GM21619 (cell line): ENCODE measurements around the gene ACLY.

Source experiments
- ATAC-seq: cut with Tn5 transposase; IDR thresholded peaks from one replicate; pipeline ENCODE4 v1.9.1; 2021; ENCODE audit not compliant: unreplicated experiment

ACLY gene

DNA sequence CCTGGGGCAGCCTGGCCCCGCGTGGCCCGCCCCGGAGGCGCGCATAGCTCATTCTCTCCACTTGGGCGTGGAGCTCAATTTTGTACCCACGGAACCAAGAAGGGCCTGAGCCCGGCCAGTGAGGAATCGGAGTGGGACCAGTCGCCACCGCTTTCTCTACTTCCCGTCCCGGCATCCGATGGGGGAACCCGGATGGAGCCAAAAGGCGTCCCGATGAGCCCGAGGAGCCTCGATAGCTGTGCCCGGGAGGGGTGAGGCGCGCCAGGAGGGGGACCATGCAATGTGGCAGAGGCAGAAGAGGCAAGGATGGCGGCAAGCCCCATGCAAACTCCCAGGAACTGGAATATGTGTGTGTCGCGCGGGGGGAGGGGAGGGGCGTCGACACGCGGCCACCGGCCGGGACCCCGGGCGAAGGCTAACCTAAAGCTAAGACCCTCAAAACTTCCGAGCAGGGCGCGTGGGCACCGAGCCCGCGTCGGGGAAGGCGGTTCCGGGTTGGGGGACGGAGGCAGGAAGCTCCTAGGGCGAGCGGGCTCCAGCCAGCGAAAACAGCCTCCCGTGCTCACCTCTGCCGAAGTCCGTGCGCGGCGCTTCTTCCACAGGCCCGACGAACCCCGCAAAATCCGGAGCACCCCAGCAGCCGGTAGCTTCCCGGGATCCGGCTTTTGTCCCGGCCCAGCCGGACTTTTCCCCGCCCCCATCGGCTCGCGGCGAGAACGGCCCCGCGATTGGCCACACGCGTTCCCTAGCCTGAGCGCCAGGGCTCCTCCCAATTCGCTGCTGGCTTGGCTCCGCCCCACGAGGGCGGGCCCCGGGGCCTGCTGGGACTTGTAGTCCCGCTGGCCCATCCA lies at the start of gene ACLY:
ACLY (minus strand) TSS at position 638 of the 851 bp plus-strand sequence. CDS start 5,078 bp downstream, outside the sequence.
- peak; percentile 91 for ATAC-seq

DNA sequence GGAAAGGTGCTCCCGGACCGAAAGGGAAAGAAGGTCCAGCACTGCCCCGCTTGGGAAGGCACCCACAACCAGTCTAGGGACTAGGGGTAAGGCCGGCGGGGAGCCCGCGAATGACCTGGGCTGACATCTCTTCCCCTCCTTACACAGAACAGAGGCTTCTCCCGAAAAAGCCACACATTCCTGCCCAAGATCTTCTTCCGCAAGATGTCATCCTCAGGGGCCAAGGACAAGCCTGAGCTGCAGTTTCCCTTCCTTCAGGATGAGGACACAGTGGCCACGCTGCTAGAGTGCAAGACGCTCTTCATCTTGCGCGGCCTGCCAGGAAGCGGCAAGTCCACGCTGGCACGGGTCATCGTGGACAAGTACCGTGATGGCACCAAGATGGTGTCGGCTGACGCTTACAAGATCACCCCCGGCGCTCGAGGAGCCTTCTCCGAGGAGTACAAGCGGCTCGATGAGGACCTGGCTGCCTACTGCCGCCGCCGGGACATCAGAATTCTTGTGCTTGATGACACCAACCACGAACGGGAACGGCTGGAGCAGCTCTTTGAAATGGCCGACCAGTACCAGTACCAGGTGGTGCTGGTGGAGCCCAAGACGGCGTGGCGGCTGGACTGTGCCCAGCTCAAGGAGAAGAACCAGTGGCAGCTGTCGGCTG lies 49.3 kb upstream of the ACLY start:
- no peak for ATAC-seq

DNA sequence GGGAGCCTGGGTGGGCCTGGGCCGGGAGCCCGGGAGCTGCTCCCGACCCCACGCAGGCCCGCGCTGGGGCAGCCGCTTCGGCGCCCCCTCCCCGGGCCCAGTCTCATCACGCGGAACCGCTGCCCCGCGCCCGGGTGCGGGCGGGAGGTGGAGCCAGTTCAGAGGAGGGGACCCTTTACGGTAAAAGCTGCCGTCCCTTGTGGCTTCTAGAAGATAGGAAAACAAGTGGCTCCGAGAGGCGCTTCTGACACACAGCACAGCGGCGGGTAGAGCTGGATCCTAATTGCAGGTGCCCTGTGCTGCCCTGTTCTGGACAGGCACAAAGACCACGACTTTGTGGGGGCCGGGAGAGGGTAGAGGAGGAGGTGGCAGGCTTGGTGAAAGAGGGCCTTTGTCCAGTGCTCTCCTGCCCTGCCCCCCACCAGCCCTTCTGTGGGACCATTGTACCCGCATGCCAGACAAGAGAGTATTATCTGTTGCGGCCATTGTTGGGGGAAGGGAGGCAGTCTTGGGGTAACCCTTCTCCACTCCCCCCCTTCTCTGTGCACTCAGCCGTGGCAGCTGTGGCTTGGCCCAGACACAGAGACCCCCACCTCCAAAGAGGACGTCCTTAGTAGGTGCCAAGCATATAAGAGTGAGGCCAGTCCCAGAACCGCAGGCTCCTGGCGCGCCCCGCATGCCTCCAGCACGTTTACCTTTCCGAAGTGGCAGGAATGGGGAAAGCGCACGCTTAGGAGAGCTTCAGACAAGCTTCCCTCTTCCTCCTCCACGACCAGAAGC lies 48.6 kb upstream of the ACLY start:
- ATAC-seq: peak; percentile 9

DNA sequence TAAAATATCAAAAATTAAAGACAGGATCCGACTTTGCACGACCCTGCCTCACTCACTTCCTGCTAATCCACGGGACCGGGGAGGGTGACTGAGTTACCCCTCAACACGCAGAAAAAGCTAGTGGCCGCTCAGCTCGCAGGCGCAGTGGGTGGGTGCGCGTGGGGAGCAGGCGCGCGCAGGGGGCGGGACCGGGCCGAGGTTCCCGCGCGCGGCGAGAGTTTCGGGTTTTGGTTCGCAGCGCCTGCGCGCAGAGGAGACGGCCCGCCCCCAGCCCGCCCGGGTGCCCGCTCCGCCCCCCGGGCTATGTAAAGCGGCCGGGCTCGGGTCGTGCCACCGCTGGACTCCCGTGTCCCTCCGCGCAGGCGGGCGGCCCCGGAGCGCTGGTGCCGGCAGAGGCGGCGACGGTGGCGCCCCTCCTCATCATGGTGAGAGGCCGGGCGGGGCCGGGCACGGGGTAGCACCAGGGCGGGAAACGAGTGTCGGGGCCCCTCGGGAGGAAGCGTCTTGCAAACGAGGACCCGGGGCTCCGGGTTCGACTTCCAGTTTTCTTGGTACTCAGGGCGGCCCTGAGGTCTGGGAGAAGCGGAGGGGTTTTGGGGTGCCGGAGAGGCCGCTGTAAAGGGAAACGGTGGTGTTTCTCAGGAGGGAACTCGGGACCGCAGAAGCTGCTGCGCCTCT lies 47.9 kb upstream of the ACLY start, which contains the start of gene CNP:
CNP (plus strand) TSS at position 333 of the 678 bp plus-strand sequence; CDS start at position 423, 90 bp downstream.
- ATAC-seq: peak; percentile 46

DNA sequence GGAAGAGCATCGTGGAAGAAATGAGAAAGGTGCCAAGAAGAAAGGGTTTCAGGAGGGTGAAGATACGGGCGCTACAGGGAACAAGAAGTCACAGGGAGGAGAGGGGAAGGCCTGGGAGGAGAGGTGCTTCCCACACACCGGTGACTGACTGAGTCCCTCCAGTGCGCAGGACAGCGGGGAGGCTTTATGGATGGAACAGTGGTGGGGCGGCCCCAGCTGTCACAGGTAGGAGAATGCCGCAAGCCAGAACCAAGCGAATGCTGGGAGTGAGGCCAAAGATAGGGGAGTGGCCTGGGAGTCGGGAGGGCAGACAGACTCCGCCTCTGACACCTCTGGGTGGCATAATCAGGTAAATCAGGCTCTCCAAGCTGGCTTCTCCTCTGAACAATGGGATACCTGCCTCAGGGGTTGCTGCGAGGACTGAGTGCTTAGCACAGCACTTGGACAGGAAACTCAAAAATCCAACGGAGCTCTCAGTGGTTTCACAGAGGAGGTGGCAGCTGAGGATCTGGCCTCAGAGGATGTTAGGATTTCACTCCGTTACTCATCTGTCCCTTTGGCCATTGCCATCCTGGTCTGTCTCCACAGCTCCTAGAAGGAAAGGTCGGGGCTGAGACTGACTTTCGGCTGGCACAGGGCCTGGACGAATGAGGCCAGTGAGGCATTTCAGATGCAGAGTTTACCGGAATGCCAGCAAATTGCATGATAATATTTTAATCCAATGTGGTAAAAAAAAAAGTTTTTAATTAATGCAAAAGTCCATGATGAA lies 47.1 kb upstream of the ACLY start:
- peak; percentile 47 for ATAC-seq

DNA sequence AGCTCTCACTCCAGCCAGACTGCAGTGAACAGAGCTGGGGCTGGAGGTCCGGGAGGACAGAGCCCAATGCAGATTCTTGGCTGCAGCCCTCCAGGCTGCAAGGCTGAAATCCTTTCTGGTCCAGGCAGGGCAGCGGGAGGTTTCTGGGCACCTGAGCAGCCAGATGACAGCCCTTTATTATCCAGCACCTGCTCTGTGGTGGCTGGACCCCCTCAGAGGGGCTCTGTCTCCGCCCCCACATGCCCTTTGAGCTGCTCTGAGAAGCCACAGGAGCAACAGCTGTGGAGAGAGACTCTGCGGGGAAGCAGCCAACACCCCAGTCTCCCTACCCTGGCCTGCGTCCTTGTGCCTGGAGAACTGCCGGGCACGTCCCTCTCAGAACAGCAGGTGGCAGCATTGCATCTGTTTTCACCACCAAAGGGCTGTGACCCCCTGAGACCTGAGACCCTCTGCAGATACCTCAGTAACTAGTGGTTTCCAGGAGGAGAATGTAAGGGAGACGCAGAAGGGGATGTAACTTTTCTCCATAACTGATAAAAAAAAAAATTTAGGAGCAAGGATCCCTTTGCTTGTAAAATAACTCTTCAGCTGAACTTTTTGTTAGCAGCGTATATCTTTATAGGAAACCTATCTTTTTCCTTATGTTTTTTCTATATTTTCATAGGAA lies 44.1 kb upstream of the ACLY start:
- ATAC-seq: no peak

DNA sequence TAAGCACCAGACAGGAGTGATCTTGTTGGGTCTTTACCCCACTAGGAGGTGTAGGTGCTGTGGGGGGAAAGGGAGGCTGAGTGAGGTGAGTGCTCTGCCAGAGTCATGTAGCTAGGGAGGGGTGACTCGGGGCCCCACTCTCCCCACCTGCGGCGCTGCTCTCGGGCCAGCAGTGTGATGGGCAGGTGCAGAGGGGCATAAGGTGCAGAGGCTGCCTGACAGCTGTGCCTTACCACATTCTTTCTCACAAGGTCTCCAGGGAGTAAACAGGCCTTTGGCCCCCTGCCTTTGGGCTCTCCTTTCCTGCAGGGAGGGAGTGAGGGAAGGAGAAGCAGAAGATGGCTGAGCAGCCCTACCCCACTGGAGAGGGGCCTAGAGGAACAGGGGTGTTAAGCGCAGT lies 43.4 kb upstream of the ACLY start:
- ATAC-seq: no peak

DNA sequence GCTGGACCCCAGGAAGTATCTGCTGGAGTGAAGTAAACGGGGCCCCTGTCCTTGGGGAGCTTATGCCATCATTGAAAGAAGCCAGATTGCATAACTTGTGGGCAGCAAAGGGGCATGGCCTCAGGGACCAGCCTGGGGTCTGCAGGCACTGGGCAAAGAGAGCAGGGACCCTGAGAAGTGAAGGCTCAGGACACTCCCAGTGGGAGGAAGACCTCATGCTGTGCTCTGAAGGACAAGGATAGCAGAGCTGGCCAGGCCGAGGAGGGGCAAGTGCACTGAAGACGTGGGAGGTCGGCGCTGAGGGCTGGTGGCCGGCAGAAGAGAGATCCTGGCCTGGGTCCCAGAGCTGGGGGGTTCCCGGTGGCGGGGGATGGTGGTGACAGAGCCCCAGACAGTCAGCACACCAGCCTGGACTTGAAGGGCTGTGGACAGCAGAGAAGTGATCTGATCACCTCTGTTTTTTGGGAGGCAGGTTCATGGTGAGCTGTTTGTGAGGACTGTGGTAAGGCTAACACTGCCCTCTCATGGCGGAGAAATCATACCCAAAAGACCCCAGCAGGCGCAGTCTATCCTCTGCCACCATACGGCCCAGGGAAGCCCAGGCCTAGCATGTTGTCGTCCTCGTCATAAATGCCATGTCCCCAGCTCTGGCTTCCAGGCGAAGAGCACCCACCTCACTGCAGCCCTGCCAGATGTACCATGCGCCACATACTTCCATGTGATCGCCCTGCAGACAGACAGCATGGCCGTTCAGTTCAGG lies 40.8 kb upstream of the ACLY start:
- no peak for ATAC-seq

DNA sequence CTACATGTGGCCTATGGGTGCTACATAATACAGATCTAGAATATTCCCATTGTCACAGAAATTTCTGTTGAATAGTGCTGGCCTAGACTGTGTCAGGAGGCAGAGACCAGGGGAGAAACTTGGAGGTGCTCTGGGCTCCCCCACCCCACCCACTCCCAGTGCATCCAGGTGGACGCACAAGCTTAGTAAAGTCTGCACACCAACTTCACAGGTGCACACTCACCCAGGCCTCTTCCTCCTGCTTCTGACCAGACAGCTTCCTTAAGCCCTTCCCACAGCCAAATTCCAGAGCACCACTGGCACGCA lies 40.2 kb upstream of the ACLY start:
- ATAC-seq: no peak

DNA sequence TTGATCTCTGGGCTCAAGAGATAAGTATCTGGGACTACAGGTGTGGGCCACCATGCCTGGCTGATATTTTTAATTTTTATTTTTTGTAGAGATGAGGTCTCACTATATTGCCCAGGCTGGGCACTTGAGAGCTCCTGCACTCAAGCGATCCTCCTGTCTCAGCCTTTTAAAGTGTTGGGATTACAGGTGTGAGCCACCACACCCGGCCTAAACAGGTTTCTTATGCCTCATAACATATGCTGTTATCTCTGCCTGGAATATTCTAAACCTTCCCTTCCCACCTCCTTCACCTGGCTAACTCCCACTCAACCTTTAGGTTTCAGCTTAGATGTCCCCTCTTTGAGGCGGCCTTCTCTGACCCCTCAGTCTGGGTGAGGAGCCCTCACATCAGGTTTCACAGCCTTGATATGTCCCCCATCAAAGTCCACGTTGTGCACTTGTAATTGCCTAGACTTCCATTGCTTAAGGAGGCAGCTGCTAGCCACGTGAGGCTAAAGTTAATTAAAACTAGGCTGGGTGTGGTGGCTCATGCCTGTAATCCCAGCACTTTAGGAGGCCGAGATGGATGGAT lies 39.2 kb upstream of the ACLY start:
- no peak for ATAC-seq

DNA sequence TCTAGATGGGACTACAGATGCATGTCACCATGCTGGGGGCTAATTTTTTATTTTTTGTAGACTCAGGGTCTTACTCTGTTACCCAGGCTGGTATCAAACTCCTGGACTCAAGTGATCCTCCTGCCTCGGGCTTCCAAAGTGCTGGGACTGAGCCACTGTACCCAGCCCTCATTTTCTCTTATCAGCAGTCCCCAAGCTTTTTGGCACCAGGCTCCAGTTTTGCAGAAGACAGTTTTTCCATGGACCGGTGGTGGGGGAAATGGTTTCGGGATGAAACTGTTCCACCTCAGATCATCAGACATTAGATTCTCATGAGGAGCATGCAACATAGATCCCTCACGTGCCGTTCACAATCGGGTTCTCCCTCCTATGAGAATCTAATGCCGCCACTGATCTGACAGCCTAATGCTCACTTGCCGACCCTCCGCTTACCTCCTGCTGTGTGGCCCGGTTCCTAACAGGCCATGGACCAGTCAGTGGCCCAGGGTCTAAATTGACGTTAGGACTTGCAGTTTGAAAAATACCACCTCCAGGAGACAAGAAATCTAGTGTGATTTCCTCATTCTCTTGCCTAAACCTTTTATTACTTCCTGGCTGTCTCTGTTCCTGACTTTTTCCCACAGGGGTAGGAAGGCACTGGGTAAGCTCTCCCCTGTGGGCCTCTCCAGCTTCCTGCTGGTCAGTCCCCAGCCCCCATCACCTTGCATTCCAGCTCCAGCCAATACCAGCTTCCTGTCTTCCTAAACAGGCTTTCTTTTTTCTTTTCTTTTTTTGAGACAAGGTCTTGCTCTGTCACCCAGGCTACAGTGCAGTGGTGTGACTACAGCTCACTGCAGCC lies 38.5 kb upstream of the ACLY start:
- no peak for ATAC-seq

DNA sequence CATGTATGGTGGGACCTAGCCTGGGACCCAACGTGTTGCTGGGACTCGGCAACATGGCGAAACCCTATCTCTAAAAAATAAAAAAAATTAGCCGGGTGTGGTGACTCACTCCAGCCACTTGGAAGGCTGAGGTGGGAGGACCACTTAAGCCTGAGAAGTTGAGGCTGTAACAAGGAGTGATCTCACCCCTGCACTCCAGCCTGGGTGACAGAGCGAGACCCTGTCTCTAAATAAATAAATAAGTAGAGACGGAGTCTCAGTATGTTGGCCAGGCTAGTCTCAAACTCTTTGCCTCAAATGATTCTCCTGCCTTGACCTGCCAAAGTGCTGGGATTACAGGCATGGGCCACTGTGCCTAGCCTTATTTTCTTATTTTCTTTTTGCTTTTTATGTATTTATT lies 37.8 kb upstream of the ACLY start:
- ATAC-seq: no peak

DNA sequence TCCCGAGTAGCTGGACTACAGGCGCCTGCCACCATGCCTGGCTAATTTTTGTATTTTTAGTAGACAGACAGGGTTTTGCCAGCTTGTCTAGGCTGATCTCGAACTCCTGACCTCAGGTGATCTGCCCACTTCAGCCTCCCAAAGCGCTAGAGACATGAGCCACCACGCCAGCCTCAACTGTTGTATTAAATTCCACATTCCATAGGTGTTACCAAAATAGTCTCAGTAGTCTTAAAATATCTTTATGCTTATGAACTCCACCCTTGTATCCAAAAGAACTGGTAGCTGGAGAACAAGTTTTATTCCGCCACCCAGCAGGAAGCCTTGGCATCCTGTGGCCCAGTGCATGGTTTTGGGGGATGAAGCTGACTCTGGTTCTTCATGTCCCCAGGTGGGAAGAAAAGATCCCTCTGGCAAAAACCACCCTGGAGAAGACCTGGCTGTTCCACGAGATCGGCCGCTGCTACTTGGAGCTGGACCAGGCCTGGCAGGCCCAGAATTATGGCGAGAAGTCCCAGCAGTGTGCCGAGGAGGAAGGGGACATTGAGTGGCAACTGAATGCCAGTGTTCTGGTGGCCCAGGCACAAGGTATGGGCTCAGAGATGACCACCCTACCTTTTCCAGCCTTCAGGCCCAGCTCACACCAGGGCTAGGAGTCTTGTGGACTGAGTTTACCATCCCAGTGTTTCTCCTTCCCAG lies 30.2 kb upstream of the ACLY start:
- no peak for ATAC-seq

DNA sequence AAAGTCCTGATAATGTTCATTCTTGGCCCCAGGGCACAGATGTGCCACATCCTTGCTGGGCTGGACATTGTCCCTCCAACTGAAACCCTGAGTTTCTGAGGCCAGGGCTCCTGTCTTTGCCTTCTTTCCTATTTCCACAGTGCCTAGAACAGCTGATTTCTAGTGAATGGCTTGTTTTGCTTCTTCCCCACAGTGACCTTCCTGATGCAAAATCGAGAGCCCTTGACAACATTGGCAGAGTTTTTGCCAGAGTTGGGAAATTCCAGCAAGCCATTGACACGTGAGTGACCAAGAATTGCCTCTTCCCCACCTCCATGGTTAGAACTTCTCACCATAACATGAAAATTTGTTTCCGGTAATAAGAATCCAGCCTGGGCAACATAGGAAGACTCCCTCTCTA lies 26.2 kb upstream of the ACLY start:
- ATAC-seq: no peak

DNA sequence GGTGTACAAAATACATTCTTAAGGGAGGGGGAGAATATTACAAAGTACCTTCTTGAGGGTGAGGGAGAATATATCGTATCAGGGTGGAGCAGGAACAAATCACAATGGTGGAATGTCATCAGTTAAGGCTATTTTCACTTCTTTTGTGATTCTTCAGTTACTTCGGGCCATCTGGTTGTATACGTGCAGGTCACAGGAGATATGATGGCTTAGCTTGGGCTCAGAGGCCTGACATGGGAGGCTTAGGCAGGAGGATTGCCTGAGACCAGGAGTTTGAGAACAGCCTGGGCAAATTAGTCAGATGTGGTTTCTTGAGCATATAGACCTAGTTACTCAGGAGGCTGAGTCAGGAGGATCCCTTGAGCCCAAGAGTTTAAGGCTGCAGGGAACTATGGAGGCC lies 24.7 kb upstream of the ACLY start:
- ATAC-seq: no peak

DNA sequence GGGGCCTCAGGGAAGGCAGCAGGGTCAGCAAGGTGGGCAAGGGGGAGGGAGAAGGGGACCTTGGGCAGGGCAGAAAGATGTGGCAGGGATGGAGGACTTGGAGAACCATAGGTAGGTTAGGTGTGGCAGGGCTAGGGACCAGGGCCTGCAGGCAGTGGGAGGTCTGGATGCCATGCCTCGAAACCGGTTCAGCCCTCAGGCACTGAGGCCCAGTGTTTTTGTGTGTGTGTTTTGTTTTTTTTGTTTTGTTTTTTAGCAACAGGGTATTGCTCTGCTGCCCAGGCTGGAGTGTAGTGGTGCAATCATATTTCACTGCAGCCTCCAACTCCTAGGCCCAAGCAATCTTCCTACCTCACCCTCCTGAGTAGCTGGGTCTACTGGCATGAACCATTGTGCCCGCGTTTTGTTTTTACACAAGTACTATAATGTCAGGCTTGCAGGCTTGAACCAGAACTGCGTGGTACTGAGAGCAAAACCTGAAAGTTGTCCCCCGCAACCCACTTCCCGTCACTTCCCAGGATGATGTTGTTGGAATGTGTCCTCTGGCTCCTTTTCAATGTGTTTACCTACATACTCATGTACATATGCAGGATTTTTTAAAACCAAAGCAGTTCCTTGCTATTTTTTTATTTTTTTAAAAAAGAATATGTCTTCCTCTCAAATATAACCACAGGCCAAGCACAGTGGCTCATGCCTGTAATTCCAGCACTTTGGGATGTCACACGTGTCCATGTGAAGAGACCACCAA lies 24.0 kb upstream of the ACLY start:
- no peak for ATAC-seq

DNA sequence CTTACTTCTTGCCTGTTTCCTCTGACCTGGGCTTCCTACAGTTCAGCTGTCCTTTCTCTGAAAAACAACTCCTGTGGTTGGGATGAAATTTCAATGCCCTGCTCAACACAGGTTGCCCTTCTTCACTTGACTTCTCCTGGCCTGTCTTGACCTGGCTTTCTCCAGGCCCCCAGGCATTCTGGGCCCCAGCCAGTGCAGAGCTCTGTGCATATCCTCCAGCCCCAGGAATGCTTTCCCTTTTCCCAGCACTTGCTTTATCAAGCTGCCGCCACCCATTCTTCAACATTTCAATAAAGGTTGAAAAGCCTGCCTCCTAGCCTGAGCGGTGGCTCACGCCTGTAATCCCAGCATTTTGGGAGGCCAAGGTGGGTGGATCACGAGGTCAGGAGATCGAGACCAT lies 22.4 kb upstream of the ACLY start:
- no peak for ATAC-seq
